ENCODE measurements around the gene KIF26A.
"Not testable (repeated sequence)": the region's sequence is repeated elsewhere in the genome, so short reads cannot be mapped to it uniquely, and the experiment has no call there.

KIF26A gene

GRCh38 chr14:104144911-104145825 lies 6.8 kb downstream of the KIF26A start:
- DNase-seq = peak; percentile 9

DNA sequence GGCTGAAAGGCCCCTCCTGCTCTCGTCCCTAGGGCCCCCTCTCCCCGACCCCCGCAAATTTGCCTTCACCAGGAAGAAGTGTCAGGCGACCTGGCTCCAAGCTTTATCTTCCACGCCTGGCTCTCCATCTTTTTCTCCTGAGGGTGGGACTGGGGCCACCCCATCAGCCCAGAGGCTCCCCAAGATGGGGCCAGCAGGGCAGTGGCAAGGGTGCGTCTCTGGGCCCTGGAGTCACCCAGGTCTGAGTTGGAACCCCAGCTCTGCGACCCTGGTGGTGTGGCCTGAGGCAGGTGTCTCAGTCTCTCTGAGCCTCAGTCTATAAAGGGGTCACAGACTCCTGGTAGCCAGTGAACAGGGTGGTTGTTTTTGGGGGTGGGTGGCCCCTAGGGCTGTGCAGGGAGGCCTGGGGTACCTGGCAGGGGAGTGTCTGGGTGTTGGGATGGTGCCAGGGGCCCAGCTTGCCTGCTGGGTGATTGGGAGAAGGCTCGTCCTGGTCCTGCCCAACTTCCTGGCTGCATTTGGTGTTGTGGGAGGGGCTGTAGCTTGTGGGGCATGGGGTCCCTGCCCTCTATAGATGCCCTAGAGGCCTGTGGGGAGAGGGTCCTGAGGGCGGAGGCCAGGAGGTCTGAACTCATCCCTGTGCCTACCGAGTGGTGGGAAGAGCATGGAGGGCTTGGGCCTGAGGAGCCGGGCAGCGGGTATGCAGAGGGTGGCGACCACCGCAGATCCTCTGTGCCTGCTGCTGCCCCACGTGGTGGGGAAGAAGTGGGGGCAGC lies 7.6 kb downstream of the KIF26A start:
- DNase-seq = no peak

DNA sequence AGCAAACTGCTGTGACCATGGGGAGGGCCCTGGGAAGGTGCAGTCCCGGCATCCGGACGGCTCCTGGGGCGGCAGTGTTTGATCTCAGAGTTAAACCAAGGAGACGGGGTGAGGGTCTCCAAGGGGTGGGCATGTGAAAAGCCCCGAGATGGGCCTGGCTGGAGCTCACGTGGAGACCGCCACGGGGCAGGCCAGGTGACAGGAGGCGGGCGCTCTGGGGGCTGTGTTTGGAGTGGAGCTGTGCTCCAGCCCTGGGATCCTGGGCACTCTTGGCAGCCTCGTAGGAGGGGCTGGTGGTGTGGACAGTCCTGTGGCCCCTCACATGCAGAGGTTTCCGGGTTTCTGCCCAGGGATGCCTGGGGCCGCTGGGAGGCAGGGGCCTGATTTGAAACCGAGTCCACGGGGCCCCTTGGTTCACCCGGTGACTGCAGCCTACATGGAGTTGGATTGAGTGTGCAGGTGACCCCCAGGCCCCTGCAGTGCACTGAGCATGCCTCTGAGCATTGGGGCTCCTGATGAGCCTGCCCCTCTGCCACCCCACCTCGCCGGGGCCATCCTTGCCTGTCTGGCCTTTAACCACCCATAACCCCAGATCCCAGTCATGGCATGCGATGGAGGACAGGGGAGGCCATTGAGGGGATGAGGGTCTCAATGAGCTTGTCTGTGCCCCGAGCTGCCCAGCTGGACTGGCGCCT lies 8.4 kb downstream of the KIF26A start:
- no peak for DNase-seq

DNA sequence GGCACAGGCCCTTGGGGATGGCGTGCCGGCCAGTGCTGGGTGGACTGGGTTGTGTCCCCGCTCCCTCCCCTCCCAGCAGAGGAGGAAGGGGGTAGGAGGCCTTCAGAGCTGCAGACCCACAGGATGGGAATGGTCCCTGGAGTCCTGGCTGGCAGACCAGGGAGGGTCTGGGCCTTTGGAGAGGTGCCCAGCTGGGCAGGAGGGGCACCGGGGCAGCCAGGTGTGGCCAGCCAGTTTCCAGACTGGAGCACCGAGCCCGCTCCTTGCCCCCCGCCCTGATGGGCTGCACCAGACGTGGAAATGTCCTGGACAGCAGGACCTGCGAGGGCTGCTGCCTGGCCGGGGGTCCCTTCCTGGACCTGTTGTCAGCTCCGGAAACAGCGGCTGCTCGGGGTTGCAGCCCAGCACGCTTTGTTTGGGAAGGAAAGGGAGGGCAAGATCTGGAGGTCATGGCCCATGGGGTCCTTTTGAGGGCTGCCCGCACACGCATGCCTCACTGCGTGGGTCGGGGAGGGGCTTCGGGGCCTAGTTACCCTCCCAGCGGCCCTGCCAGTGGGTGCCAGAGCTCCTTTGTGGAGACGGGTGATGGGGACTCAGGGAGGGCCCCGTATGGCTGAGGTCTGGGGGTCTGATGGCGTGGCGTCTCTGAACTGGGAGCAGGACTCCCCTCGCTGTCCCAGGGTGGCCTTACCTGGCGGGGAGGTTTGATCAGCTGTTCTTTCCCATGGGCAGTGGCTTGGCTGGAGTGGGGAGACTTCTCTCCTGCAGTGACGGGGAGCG lies 9.1 kb downstream of the KIF26A start:
- DNase-seq = no peak

DNA sequence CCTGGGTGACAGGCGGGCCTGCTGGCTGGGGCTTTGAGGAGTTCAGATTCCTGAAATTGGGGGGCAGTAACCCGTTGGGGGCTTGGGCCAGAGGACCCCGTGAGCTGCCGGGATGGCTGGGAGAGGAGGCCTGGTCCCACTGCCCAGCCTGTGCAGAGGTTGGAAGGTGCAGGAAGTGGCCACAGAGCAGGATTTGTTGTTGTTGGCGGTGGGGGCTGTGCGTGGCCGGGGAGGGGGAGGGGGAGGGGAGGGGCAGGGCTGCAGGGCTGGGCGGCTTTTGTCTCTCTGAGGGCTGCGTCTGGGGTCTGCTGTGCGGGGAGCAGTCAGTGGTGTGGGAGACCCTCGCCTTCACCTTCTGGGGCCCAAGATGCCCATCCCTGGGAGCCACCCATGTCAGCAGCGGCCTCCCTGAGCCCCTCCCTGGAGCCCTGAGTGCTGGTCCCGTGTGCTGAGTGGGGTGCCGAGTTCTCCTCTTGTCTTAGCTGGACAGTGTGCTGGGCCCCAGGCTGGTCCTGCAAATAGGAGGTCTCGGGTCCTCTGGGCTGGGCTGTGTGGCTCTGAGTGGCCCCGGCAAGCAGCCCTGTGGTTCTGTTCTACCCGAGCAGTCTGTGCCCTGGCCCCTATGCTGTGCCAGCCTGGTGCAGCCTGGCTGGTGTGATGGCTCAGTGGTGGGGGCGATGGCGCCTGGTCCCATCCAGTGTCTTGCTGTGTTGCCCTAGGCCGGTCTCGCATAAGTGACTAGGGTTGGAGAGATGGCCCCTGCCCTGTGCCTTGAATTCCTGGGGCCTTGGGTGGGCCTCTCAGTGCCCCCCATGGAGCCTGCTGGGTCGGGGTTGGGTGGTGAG lies 10.3 kb downstream of the KIF26A start:
- no peak for DNase-seq

GRCh38 chr14:104149278-104149595 lies 10.8 kb downstream of the KIF26A start:
- DNase-seq = no peak

DNA sequence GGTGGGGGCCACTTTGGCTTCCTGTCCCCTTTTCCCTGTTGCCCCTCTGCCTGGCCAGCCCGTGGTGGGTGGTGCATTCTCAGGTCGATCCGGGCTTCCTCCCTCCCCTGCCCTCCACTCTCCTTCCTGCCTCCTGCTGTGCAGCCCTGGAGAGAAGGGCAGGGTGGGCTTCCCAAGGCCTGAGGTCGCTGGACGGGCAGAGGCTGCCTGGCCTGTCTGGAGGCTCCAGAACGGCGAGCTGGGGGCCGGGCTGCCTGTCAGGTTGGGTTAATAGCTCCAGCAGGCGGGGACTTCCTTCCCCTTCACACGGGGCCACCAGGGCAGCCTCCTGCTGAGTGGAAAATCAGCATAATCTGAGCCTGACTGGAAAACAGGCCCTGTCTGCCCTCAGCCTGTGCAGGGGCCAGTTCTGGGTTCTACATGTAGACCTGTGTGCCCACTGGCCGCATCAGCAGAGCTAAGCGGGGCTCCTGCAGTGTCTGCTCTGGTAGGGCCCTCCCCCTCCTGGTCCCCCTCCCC lies 11.3 kb downstream of the KIF26A start:
- no peak for DNase-seq

DNA sequence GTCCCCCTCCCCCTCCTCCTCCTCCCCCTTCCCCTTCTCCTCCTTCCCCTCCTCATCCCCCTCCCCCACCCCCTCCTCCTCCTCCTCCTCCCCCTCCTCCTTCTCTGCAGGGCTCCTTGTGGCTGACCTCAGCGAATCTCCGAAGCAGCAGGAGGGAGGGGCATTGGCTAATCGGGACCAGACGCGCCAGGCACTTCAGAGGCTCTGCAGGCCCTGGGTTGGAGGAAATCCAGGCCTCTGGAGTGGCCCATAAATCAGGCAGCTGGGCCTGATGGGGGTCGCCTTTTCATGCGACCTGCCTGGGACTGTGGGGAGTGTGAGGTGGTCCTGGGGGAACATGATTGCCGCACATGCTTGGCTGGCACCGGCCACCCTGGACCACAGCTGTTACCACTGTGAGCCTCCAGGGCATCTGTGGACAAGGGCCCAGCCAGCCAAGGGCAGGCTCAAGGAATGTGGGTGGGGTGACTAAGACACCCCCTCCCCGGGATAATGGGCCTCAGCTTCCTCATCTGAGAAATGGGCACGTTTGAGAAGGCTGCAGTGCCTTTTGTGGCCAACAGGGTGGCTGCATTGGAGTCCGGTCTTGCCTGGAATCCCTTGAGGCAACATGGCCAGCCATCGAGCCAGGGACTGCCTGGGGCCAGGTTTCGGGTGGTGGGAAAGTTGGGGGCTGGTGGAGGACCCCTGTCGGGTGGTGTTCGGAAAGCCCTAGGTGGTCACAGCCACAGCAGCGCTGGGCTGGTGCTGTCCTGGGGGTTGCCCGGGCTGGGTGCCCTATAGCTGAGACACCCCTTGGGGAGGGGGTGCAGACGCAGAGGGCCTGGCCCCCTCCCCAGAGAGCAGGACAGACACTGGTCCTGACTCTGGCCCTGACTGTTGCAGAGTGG lies 12.0 kb downstream of the KIF26A start:
- no peak for DNase-seq

DNA sequence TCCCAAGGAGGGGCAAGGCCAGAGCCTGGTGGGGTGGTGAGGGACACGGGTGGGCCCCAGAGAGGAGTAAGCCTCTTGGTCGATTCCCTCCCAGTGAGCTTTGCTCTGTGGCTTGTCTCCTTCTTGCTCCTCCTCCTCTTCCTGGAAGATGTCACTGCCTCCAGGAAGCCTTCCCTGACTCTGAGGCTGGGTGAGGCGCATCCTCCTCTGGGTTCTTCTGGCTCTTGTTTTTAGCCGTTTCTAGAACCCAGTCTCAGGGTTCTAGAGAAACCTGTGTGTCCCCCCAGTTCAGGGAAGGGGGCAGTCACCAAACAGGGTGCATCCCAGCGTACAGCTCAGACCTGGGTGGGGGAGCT lies 12.6 kb downstream of the KIF26A start:
- no peak for DNase-seq

GRCh38 chr14:104151566-104152245 lies 13.3 kb downstream of the KIF26A start:
- no peak for DNase-seq

GRCh38 chr14:104152246-104152575 lies 13.8 kb downstream of the KIF26A start:
- no peak for DNase-seq

DNA sequence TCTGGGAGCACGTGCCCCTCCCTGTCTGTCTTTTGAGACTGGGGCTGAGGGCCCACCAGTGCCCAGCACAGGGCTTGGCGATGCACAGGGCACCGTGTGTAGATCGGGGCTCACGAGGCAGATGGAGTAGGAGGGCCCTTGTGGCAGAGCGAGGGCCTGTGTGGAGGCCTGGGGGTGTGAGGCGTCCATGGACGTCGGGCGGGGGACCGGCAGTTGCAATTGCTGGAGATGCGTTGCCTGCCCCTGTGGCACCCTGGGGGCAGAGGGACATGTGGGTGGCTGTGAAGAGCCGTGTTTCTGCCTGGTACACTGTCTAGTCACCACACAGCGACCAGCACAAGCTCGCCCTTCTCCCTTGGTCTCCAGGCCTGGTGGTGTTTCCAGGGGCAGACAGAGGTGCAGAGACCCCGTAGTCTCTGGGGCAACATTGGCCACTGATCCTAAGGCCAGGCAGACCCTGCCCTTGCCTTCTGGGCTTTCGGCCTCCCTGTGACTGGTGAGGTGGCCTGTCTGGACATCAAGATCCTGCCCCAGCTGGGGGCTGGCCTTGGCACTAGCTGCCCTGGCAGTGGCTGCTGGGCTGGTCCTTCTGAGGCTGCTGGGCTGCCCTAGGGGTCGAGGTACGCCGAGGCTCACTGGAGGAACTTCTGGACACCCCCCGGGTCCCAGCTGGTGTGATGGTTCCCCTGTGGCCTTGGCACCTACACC lies 14.5 kb downstream of the KIF26A start:
- no peak for DNase-seq

- DNase-seq = not testable (repeated sequence)
Measured at GRCh38 chr14:104153394-104153755, 15.0 kb downstream of the KIF26A start.

- DNase-seq = no peak
Measured at GRCh38 chr14:104154246-104154645, 15.9 kb downstream of the KIF26A start.

- DNase-seq = no peak
Measured at GRCh38 chr14:104155513-104155912, 17.1 kb downstream of the KIF26A start.

DNA sequence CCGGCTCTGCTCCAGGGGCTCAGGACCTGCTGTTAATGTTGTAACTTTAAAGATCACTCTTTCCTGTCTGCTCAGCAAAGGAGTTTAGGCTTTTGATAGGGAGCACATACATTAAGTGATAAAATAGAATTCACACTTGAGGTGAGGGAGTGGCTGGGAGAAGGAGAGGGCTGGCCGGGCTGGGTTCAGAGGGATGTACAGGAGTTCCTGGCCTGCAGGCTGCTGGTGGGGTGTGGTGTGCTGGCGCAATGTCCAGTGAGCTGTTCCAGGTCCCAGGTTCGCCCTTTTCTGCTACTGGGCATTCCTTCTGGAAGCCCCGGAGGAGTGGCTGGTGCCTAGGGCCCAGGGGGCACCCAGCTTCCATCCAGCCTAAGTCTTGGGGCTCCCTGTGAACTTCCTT lies 17.8 kb downstream of the KIF26A start:
- no peak for DNase-seq

DNA sequence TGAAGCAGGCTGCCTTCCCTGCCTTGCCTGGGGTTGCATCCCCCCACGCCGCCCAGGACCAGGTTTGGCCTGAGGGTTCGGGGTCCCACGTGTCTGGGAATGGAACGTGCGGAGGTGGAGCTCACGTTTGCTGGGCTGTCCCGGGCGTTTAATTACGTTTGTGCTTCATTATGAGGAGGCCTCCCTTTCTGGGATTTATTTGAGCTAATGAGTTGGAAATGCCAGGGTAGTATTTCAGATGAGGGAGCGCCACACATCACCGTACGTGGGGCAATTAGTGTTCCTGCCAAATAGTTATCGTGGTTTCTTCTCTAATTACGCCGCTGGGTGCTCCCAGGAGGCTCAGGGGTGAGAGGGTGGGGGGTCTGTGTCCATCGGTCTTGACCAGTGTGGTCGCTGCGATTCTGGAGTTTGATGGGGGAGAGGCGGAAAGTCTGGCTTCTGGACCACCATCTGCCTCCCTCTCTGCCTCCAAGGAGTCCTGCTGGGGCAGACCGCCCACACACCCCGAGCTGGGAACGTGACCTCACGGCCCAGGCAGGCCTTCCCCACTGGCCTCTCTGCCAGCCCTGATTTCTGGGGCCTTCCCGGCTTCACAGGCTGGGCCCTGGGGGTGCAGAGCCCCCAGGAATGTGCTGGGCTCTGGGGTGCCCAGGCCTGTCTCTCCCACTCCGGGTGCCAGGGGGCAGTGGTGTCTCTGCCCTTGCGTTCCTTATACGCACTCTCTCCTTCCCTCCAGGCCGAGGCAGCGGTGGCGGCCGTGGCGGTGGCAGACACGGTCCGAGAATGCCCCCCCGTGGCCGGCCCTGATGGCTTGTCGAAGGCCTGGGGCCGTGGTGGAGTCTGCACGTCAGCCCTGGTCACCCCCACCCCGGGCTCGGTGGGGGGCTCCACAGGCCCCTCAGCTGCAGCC lies 18.9 kb downstream of the KIF26A start:
- DNase-seq = no peak
